Measurements from ENCODE around the gene DAB2IP. TPM values are rescaled to one million over a fixed set of nuclear protein-coding genes. Genes with fewer than 3 reads are reported as not detected.

The DAB2IP gene
- total RNA-seq, 3 donors from 2014 or later: 109 to 157 (median 111) TPM

GRCh38 chr9:121734465-121734864 lies 83.0 kb downstream of the DAB2IP start:
- TF ChIP-seq, protein P1, sequence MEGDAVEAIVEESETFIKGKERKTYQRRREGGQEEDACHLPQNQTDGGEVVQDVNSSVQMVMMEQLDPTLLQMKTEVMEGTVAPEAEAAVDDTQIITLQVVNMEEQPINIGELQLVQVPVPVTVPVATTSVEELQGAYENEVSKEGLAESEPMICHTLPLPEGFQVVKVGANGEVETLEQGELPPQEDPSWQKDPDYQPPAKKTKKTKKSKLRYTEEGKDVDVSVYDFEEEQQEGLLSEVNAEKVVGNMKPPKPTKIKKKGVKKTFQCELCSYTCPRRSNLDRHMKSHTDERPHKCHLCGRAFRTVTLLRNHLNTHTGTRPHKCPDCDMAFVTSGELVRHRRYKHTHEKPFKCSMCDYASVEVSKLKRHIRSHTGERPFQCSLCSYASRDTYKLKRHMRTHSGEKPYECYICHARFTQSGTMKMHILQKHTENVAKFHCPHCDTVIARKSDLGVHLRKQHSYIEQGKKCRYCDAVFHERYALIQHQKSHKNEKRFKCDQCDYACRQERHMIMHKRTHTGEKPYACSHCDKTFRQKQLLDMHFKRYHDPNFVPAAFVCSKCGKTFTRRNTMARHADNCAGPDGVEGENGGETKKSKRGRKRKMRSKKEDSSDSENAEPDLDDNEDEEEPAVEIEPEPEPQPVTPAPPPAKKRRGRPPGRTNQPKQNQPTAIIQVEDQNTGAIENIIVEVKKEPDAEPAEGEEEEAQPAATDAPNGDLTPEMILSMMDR (IDR thresholded peaks at IDR 0.05): no peak
- intact Hi-C loops (cut with DNase I, micrococcal nuclease): no loop called here
- no peaks in the 10 kb centered on the region for H3K9me3 ChIP-seq
- no peaks in the 10 kb centered on the region for H3K36me3 ChIP-seq (ENCODE audit: low read depth)
- DNase-seq (no peak), ATAC-seq (no peak)
- no peak overlapping the region for H3K4me3 ChIP-seq
- peaks cover 81% of the 10 kb centered on the region for H3K4me1 ChIP-seq (ENCODE audit: low read depth)

DNA sequence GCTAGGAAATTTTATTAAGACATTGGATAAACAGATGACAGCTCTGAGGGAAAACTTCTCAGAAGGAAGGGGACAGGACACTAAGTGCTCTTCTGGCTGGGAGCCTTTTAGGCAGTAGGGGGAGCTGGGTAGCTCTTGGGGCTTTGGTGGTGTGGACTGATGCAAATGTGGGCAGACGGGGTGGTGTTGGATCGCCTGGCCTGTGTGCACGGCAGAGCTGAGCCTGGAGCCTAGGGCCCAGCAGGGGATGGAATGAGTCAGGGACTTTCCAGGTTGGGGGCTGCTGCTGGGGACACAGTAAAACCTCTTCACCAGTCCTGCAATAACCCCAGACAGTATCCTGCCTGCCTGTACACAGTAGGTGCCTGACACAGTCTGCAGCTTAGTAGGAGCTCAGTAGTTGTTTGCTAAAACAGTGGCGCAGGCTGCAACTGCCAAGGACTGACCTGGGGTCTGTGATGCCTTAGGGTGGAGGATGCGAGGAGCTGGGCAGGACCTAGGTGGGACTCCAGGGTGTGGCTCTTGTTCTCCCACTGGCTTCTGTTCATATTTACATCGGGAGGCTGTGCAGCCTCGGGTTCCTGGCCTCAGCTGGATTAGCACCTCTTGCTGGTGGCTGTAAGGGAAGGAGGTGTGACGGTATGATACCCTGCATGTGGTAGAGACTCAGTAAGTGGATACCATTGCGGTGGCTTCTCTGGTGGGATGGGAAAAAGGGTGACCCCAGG lies 83.8 kb downstream of the DAB2IP start:
- Histone ChIP-seq H3K4me3 (no peak overlapping the region), H3K4me1 (ENCODE audit: low read depth) (peaks cover 80% of the 10 kb centered on the region), H3K9me3 (no peaks in the 10 kb centered on the region), H3K36me3 (ENCODE audit: low read depth) (no peaks in the 10 kb centered on the region)
- DNase-seq (peak in 2 of 3 donors; percentile 53 to 63), ATAC-seq (no peak)
- TF ChIP-seq, protein P1 (IDR thresholded peaks at IDR 0.05): no peak
- intact Hi-C loops (cut with DNase I, micrococcal nuclease): no loop called here

GRCh38 chr9:121735793-121736770 lies 84.6 kb downstream of the DAB2IP start:
- Histone ChIP-seq H3K36me3 (ENCODE audit: low read depth) (no peaks in the 10 kb centered on the region), H3K9me3 (no peaks in the 10 kb centered on the region), H3K4me3 (no peak overlapping the region), H3K4me1 (ENCODE audit: low read depth) (peaks cover 73% of the 10 kb centered on the region)
- intact Hi-C loops (cut with DNase I, micrococcal nuclease): no loop called here
- peak; percentile 83 to 90 (median 89) for DNase-seq
- TF ChIP-seq, protein P1 (IDR thresholded peaks at IDR 0.05): no peak
- ATAC-seq: peak; percentile 69

DNA sequence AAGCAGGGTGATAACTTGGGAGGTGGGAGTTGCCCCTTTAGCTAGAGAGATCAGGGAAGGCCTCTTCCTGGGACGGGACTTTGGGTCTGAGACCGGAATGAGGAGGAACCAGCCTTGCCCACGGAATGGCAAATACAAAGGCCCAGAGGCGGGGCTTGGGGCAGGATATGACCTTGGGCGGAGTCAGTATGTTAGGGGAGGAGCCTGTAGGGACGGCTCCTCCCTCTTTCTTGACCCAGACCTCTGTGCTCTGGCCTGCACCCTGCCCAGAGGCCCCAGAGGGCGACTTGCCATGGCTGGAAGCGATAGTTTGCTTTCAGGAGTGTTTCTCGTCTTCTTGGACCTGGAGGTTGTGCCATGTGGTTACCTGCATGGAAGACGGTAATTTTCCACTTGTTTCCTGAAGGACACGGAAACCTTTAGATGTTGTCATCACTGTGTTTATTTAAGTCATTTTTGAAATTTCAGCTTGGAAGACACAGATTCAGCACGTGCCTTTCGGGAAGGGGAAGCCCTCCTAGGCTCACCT lies 85.6 kb downstream of the DAB2IP start:
- Histone ChIP-seq H3K4me1 (ENCODE audit: low read depth) (peaks cover 67% of the 10 kb centered on the region), H3K36me3 (ENCODE audit: low read depth) (no peaks in the 10 kb centered on the region), H3K9me3 (no peaks in the 10 kb centered on the region), H3K4me3 (peak overlapping the region; percentile 18)
- DNase-seq (peak; percentile 85 to 93 (median 92)), ATAC-seq (peak; percentile 81)
- intact Hi-C loops (cut with DNase I, micrococcal nuclease): no loop called here
- TF ChIP-seq, protein P1 (IDR thresholded peaks at IDR 0.05): no peak

DNA sequence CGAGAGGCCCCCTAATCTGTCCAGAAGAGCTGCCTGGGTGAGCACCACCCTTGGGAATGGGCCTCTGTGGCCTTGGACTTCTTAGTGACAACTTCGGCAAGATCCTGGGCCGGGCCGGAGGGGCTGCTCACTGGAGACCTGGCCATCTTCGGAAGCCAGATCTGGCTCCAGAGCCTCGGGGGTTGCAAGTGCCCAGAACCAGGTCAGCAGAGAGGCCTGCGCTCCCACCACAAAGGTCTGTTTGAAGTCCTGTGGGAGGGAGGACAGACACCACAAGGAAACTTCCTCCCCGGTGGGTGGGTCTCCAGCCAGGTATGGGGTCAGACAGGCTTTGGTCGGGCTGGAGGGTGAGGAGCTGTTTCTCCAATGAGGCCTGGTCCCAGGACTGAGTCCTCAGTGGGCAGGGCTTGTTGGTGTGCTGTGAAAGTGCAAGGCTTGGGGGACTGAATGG lies 86.1 kb downstream of the DAB2IP start:
- intact Hi-C loops (cut with DNase I, micrococcal nuclease): no loop called here
- DNase-seq (peak in 2 of 3 donors; percentile 48 to 67), ATAC-seq (no peak)
- no peaks in the 10 kb centered on the region for H3K9me3 ChIP-seq
- H3K4me3 ChIP-seq: peak overlapping the region; percentile 18
- no peaks in the 10 kb centered on the region for H3K36me3 ChIP-seq (ENCODE audit: low read depth)
- peaks cover 63% of the 10 kb centered on the region for H3K4me1 ChIP-seq (ENCODE audit: low read depth)
- TF ChIP-seq, protein P1 (IDR thresholded peaks at IDR 0.05): no peak
